A549 treated with GW870086 at 1 μM for 4 hours (cell line): ENCODE measurements around the gene AP5B1. TPM values are rescaled to one million over a fixed set of nuclear protein-coding genes. Genes with fewer than 3 reads are reported as not detected.

Experiments
- total RNA-seq: library from RNA; stranded (reverse); fragments of 200-300 nt; extraction: Qiagen RNA extraction; gene quantifications from 5 replicates; pipeline ENCODE4 v1.2.3, GENCODE V29; 2022; ENCODE audit warnings: low read depth

The AP5B1 gene
- total RNA-seq, result 8.5 to 12.1 TPM (median 10.7 TPM) in 5 replicates

GRCh38 chr11:65780770-65781151 is at the start of gene AP5B1:
Gene AP5B1, minus strand, starts transcription at chr11:65780976. Its CDS starts 385 bp downstream, at chr11:65780591.

DNA sequence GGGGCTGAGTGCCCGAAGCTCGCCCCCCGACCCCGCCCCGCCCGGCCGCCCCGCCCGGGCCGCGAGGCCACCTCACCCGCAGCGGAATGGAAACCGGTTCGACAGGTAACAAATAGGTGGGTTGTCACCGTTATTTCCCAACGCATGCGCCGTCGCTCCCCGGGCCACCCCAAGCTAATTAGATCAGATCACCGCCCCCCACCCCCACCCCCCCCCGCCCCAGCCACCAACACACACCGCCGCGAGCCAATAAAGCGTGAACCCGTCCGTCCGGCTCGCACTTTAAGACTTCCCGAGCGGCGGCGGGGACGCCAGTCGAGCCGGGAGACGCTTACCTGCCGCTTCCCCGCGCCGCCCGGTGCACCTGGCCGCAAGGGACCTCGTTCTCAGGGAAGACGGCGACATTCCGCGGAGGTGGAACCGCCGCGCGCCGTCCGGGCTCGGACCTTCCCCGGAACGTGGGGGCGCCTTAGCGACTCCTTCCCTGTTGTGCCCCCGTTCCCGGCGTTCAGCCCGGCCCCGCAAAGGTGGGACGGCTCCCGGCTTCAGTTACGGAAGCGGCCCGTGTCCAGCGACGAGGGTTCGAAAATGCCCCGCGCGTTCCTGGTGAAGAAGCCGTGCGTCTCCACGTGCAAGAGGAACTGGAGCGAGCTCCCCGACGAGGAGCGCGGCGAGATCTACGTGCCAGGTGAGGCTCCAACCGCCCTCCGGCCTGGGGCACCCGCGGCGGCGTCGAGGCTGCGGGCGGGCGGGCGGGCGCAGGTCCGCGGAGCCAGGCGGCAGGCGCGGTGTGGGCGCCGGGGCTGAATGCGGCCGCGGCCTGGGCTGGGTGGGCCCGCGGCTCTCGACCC is 6.2 kb upstream of the AP5B1 start, which contains the start of gene OVOL1:
Gene OVOL1 (plus strand): TSS at position 278 of the 851 bp plus-strand sequence. CDS start 311 bp downstream, at position 589.

Other genes with a start within 250 kb of the AP5B1 start
- gene LTBP3, start 222.6 kb downstream of the AP5B1 start, total RNA-seq, result 90.4 to 131 TPM (median 110 TPM) in 5 replicates
- gene ZNRD2, start 210.5 kb downstream of the AP5B1 start, total RNA-seq, result 65.2 to 81.7 TPM (median 80.6 TPM) in 5 replicates
- 29.6 to 51.1 TPM (median 48.0 TPM) in 5 replicates for gene FAM89B, start 208.4 kb downstream of the AP5B1 start, total RNA-seq
- gene EHBP1L1, start 204.9 kb downstream of the AP5B1 start, total RNA-seq, result 28.2 to 38.2 TPM (median 34.7 TPM) in 5 replicates
- 0.29 to 0.82 TPM (median 0.41 TPM) in 5 replicates for gene KCNK7, start 185.2 kb downstream of the AP5B1 start, total RNA-seq
- gene MAP3K11, start 166.8 kb downstream of the AP5B1 start, total RNA-seq, result 38.9 to 53.5 TPM (median 48.3 TPM) in 5 replicates
- 26.1 to 36.6 TPM (median 36.0 TPM) in 5 replicates for gene PCNX3, start 165.2 kb downstream of the AP5B1 start, total RNA-seq
- 12.7 to 19.1 TPM (median 17.6 TPM) in 5 replicates for gene SIPA1, start 142.9 kb downstream of the AP5B1 start, total RNA-seq
- gene RELA, start 118.1 kb downstream of the AP5B1 start, total RNA-seq, result 62.9 to 74.7 TPM (median 72.1 TPM) in 5 replicates
- 40.6 to 53.9 TPM (median 50.3 TPM) in 5 replicates for gene KAT5, start 68.7 kb downstream of the AP5B1 start, total RNA-seq
- 39.2 to 49.6 TPM (median 47.9 TPM) in 5 replicates for gene RNASEH2C, start 60.2 kb downstream of the AP5B1 start, total RNA-seq
- gene OVOL1, start 6.1 kb upstream of the AP5B1 start, total RNA-seq, result 0.05 to 0.09 TPM (median 0.08 TPM) in 3 of 5 replicates, not detected in the others
- gene SNX32, start 53.0 kb upstream of the AP5B1 start, total RNA-seq, result 0.05 to 0.08 TPM (median 0.07 TPM) in 3 of 5 replicates, not detected in the others
- 1,820 to 2,323 TPM (median 2,200 TPM) in 5 replicates for gene CFL1, start 77.2 kb upstream of the AP5B1 start, total RNA-seq
- gene MUS81, start 79.5 kb upstream of the AP5B1 start, total RNA-seq, result 20.1 to 33.6 TPM (median 29.6 TPM) in 5 replicates
- gene EFEMP2, start 91.8 kb upstream of the AP5B1 start, total RNA-seq, result 0.64 to 1.2 TPM (median 1.1 TPM) in 5 replicates
- gene CTSW, start 98.9 kb upstream of the AP5B1 start, total RNA-seq, result 0.09 to 0.10 TPM in 2 of 5 replicates, not detected in the others
- 73.7 to 85.9 TPM (median 84.2 TPM) in 5 replicates for gene FIBP, start 107.5 kb upstream of the AP5B1 start, total RNA-seq
- gene CCDC85B, start 109.7 kb upstream of the AP5B1 start, total RNA-seq, result 30.0 to 43.4 TPM (median 41.9 TPM) in 5 replicates
- 125 to 190 TPM (median 143 TPM) in 5 replicates for gene FOSL1, start 119.4 kb upstream of the AP5B1 start, total RNA-seq
- gene C11orf68, start 138.1 kb upstream of the AP5B1 start, total RNA-seq, result 32.7 to 44.7 TPM (median 43.0 TPM) in 5 replicates
- gene DRAP1, start 138.4 kb upstream of the AP5B1 start, total RNA-seq, result 183 to 254 TPM (median 197 TPM) in 5 replicates
- gene TSGA10IP, start 164.5 kb upstream of the AP5B1 start, total RNA-seq, result not detected in 5 replicates
- 47.0 to 61.7 TPM (median 60.4 TPM) in 5 replicates for gene SART1, start 180.8 kb upstream of the AP5B1 start, total RNA-seq
- gene EIF1AD, start 221.2 kb upstream of the AP5B1 start, total RNA-seq, result 37.7 to 47.7 TPM (median 40.1 TPM) in 5 replicates
- gene BANF1, start 221.5 kb upstream of the AP5B1 start, total RNA-seq, result 358 to 512 TPM (median 465 TPM) in 5 replicates
- gene CST6, start 231.0 kb upstream of the AP5B1 start, total RNA-seq, result not detected in 5 replicates
- gene CATSPER1, start 245.5 kb upstream of the AP5B1 start, total RNA-seq, result 0.89 to 1.8 TPM (median 1.5 TPM) in 5 replicates